Nephron progenitor cell (in vitro differentiated cells): ENCODE measurements around the gene RBM20.
A peak's percentile ranks its signal among the peaks of the same experiment; 100 is the strongest.

ENCODE experiments used
- DNase-seq: peaks from one replicate; pipeline ENCODE4 v3.0.0; 2021
- H3K27ac Mint-ChIP-seq: 2 replicates; pipeline ENCODE4 v1.8.0; 2021; ENCODE audit warnings: mild to moderate bottlenecking, moderate library complexity, mixed read lengths
- H3K27me3 Mint-ChIP-seq: 2 replicates; pipeline ENCODE4 v1.8.0; 2021; ENCODE audit warnings: mild to moderate bottlenecking, low read depth, mixed read lengths; ENCODE audit not compliant: poor library complexity
- H3K36me3 Mint-ChIP-seq: 2 replicates; pipeline ENCODE4 v1.8.0; 2021; ENCODE audit warnings: low read depth, mixed read lengths
- H3K4me1 Mint-ChIP-seq: 2 replicates; pipeline ENCODE4 v1.8.0; 2021; ENCODE audit warnings: mixed read lengths
- H3K4me3 Mint-ChIP-seq: 2 replicates; pipeline ENCODE4 v1.8.0; 2021; ENCODE audit warnings: mild to moderate bottlenecking, moderate library complexity, mixed read lengths
- H3K9me3 Mint-ChIP-seq: 2 replicates; pipeline ENCODE4 v1.8.0; 2021; ENCODE audit warnings: mild to moderate bottlenecking, moderate library complexity, mixed read lengths
- CTCF ChIP-seq: fragments of 200-600 bp; sonication (generic); IDR thresholded peaks from 2 replicates; pipeline ENCODE4 v1.5.0; 2021; ENCODE audit warnings: antibody characterized with exemption

RBM20 gene

GRCh38 chr10:110775020-110775375, 130.9 kb downstream of the RBM20 start:
- no peak overlapping the region for H3K27ac Mint-ChIP-seq
- no peak for TF ChIP-seq CTCF
- peaks cover 29% of the 10 kb centered on the region for H3K4me1 Mint-ChIP-seq
- no peaks in the 10 kb centered on the region for H3K27me3 Mint-ChIP-seq
- DNase-seq, result no peak
- H3K4me3 Mint-ChIP-seq, result no peak overlapping the region
- H3K9me3 Mint-ChIP-seq, result no peaks in the 10 kb centered on the region
- no peaks in the 10 kb centered on the region for H3K36me3 Mint-ChIP-seq

- Mint-ChIP-seq H3K9me3 (no peaks in the 10 kb centered on the region), H3K27ac (no peak overlapping the region), H3K4me1 (peaks cover 29% of the 10 kb centered on the region), H3K4me3 (no peak overlapping the region), H3K27me3 (no peaks in the 10 kb centered on the region), H3K36me3 (no peaks in the 10 kb centered on the region)
- no peak for TF ChIP-seq CTCF
- DNase-seq, result no peak
Measured at GRCh38 chr10:110775406-110775805, 131.3 kb downstream of the RBM20 start.

GRCh38 chr10:110777017-110777416, 132.9 kb downstream of the RBM20 start:
- Mint-ChIP-seq H3K36me3 (no peaks in the 10 kb centered on the region), H3K27ac (no peak overlapping the region), H3K4me1 (peaks cover 30% of the 10 kb centered on the region), H3K27me3 (no peaks in the 10 kb centered on the region), H3K9me3 (no peaks in the 10 kb centered on the region), H3K4me3 (no peak overlapping the region)
- no peak for TF ChIP-seq CTCF
- DNase-seq, result no peak

GRCh38 chr10:110777661-110778060, 133.5 kb downstream of the RBM20 start:
- no peak overlapping the region for H3K4me3 Mint-ChIP-seq
- no peak overlapping the region for H3K27ac Mint-ChIP-seq
- H3K36me3 Mint-ChIP-seq, result no peaks in the 10 kb centered on the region
- DNase-seq, result no peak
- H3K4me1 Mint-ChIP-seq, result peaks cover 29% of the 10 kb centered on the region
- no peaks in the 10 kb centered on the region for H3K9me3 Mint-ChIP-seq
- H3K27me3 Mint-ChIP-seq, result no peaks in the 10 kb centered on the region
- TF ChIP-seq CTCF, result no peak

- H3K36me3 Mint-ChIP-seq, result no peaks in the 10 kb centered on the region
- H3K4me1 Mint-ChIP-seq, result peaks cover 26% of the 10 kb centered on the region
- H3K9me3 Mint-ChIP-seq, result no peaks in the 10 kb centered on the region
- peaks cover 4% of the 10 kb centered on the region for H3K27me3 Mint-ChIP-seq
- no peak overlapping the region for H3K4me3 Mint-ChIP-seq
- DNase-seq, result no peak
- TF ChIP-seq CTCF, result no peak
- H3K27ac Mint-ChIP-seq, result no peak overlapping the region
Measured at GRCh38 chr10:110778211-110778610, 134.1 kb downstream of the RBM20 start.

GRCh38 chr10:110779489-110779888, 135.4 kb downstream of the RBM20 start:
- no peaks in the 10 kb centered on the region for H3K9me3 Mint-ChIP-seq

More at GRCh38 chr10:110779489-110779888, 135.4 kb downstream of the RBM20 start:
- Mint-ChIP-seq H3K27me3 (peaks cover 4% of the 10 kb centered on the region), H3K4me1 (peaks cover 31% of the 10 kb centered on the region), H3K4me3 (no peak overlapping the region), H3K36me3 (no peaks in the 10 kb centered on the region), H3K27ac (peak overlapping the region; percentile 84)
- no peak for DNase-seq
- TF ChIP-seq CTCF, result no peak
